Measurements from ENCODE around the gene AUP1. TPM values are rescaled to one million over a fixed set of nuclear protein-coding genes. Genes with fewer than 3 reads are reported as not detected.
"Not testable (repeated sequence)": the region's sequence is repeated elsewhere in the genome, so short reads cannot be mapped to it uniquely, and the experiment has no call there.

AUP1 gene
- total RNA-seq, 8 experiments from 2014 or later, result 43.1 to 121 (median 74.7) TPM

DNA sequence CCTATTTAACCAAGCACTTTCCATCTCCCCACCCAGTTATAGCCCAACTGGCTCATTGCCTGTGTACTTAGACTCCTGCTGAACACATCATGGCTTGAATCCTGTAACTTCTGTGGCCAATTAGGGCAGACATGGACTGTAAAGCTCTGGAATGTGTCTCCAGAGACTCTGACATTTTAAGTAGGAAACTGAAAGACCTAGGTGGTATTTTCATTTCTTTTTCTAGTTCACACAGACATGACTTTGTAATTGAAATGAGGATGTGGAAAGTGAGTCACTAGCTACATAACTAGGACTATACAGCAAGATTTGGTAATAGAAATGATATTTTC lies 37.2 kb upstream of the AUP1 start:
- H3K27ac ChIP-seq, result no peak overlapping the region
- no peak overlapping the region for H3K4me3 ChIP-seq
- ATAC-seq (replicated peaks in 6 of 8), result peak in 2 of 8 experiments; percentile 36 to 70
- no peaks in the 10 kb centered on the region for H3K4me1 ChIP-seq (replicated peaks in 1 of 2)
- in situ Hi-C loops (cut with MboI; ENCODE audit: low pct_unique_long_range_greater_than_20kb in 2 of 9, low sequenced_read_pairs in 9 of 9, unreplicated experiment in 9 of 9), result no loop called here

DNA sequence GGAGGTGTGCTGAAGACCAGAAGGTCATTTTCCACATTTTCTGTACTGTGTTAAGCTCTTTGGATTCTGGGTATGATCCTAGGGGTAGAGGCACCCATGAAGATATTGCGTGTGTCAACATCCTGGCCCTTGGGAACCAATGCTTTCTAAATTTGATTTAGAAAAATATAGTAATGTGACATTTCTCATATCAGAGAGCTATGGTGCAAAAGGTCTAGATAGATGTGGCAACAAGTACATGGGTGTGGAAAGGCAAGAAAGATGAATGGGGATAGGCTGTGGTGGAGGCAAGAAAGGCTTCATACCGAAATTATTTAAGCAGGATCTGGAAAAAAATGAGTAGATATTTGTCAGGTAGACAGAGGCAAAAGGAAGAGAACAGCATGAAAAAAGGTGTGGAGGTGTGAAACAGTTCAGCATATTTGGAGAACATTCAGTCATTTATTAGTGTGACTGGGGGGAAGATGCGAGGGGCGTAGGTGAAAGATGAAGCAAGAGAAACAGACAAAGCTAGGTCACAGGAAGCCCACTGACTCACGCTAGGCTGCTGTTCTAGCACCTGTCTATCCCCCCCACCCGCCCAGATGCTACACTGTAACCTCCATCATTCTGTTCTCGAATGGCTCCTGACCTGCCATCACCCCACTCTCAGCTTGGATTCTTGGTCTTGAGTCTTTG lies 36.7 kb upstream of the AUP1 start:
- WGBS, 10 experiments, result 45 to 90% (median 88%) methylated on average over 1 to 6 of the region's 7 CpGs; no CpG with 5 or more reads in 1 of the 10 experiments
- ATAC-seq (replicated peaks in 6 of 8), result no peak
- H3K4me3 ChIP-seq, result no peak overlapping the region
- H3K27ac ChIP-seq, result no peak overlapping the region
- in situ Hi-C loops (cut with MboI; ENCODE audit: low pct_unique_long_range_greater_than_20kb in 2 of 9, low sequenced_read_pairs in 9 of 9, unreplicated experiment in 9 of 9), result no loop called here
- H3K4me1 ChIP-seq (replicated peaks in 1 of 2), result no peaks in the 10 kb centered on the region

GRCh38 chr2:74564222-74564621 lies 34.7 kb upstream of the AUP1 start:
- H3K4me3 ChIP-seq, result no peak overlapping the region
- in situ Hi-C loops (cut with MboI; ENCODE audit: low pct_unique_long_range_greater_than_20kb in 2 of 9, low sequenced_read_pairs in 9 of 9, unreplicated experiment in 9 of 9), result no loop called here
- 10 to 85% (median 70%) methylated on average over 2 to 5 of the region's 5 CpGs; no CpG with 5 or more reads in 2 of the 10 experiments for WGBS, 10 experiments
- no peaks in the 10 kb centered on the region for H3K4me1 ChIP-seq (replicated peaks in 1 of 2)
- no peak overlapping the region for H3K27ac ChIP-seq
- no peak for ATAC-seq (replicated peaks in 6 of 8)

- WGBS, 10 experiments, result 50 to 85% (median 71%) methylated on average over 1 to 6 of the region's 7 CpGs; no CpG with 5 or more reads in 2 of the 10 experiments
- Histone ChIP-seq H3K27ac (no peak overlapping the region), H3K4me3 (no peak overlapping the region), H3K4me1 (replicated peaks in 1 of 2) (no peaks in the 10 kb centered on the region)
- no peak for ATAC-seq (replicated peaks in 6 of 8)
- in situ Hi-C loops (cut with MboI; ENCODE audit: low pct_unique_long_range_greater_than_20kb in 2 of 9, low sequenced_read_pairs in 9 of 9, unreplicated experiment in 9 of 9), result no loop called here
These were observed 32.7 kb upstream of the AUP1 start for GRCh38 chr2:74562126-74562775.

DNA sequence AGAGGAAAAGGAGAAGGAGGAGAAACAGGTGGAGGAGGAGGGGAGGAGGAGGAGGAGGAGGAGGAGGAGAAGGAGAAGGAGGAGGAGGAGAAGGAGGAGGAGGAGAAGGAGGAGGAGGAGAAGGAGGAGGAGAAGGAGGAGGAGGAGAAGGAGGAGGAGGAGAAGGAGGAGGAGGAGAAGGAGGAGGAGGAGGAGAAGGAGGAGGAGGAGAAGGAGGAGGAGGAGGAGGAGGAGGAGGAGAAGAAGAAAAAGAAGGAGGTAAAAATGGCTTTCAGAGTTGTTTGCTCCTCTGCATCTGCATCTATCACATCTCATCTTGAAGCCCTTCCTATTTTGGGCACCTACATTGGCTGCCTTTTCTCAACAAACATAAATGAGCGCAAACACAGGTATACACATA lies 31.5 kb upstream of the AUP1 start:
- H3K4me3 ChIP-seq; in situ Hi-C loops (cut with MboI; ENCODE audit: low pct_unique_long_range_greater_than_20kb in 2 of 9, low sequenced_read_pairs in 9 of 9, unreplicated experiment in 9 of 9); H3K4me1 ChIP-seq (replicated peaks in 1 of 2); H3K27ac ChIP-seq; ATAC-seq (replicated peaks in 6 of 8): not testable (repeated sequence)
- 100% methylated on average over 1 of the region's 1 CpG; no CpG with 5 or more reads in 8 of the 10 experiments for WGBS, 10 experiments

DNA sequence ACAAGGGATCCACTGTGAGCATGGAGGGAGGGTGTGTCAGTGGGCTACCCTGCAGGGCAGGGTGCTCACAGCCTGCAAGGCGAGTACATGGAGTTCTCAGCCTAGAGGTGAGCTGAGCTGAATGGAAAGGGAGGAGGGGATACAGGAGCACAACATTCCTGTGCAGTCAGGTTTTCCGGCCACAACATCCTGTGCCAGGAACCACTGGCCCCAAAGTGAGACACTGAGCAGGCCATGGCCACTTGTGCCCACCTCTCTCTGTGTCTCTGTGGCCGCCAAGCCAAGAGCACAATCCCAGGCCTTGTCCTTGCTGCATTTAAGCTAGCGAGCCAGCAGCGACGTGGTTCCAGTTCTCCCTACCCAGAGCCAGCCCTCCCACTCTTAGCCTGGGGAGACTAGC lies 31.1 kb upstream of the AUP1 start:
- 40 to 90% (median 61%) methylated on average over 1 to 2 of the region's 6 CpGs; no CpG with 5 or more reads in 6 of the 10 experiments for WGBS, 10 experiments
- no peak for ATAC-seq (replicated peaks in 6 of 8)
- in situ Hi-C loops (cut with MboI; ENCODE audit: low pct_unique_long_range_greater_than_20kb in 2 of 9, low sequenced_read_pairs in 9 of 9, unreplicated experiment in 9 of 9), result no loop called here
- Histone ChIP-seq H3K4me1 (replicated peaks in 1 of 2) (no peaks in the 10 kb centered on the region), H3K27ac (no peak overlapping the region), H3K4me3 (no peak overlapping the region)

DNA sequence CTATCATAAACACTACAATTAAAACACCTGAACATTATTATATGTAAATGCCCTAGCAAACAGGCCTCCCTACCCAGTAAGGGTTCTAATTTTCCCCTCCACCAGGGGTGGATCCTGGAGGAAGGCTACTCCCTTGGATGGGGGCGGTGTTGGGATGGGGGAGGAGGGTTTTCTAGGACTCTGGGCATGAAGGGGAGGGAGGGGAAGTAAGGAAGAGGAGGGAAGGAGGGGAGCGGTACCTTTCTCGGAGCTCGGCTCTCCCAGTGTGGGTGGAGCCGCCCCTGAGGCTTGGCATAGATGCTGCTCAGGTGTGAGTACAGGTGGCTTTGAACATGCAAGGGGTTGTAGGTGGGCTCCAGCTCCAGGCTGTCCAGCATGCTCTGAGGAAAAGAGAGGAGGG lies 30.4 kb upstream of the AUP1 start:
- in situ Hi-C loops (cut with MboI; ENCODE audit: low pct_unique_long_range_greater_than_20kb in 2 of 9, low sequenced_read_pairs in 9 of 9, unreplicated experiment in 9 of 9), result no loop called here
- Histone ChIP-seq H3K4me1 (replicated peaks in 1 of 2) (peaks cover 0 to 4% of the 10 kb centered on the region in 2 donors), H3K4me3 (no peak overlapping the region), H3K27ac (no peak overlapping the region)
- 0% methylated on average over 1 of the region's 5 CpGs; no CpG with 5 or more reads in 9 of the 10 experiments for whole genome bisulfite sequencing, 10 experiments
- no peak for ATAC-seq (replicated peaks in 6 of 8)

GRCh38 chr2:74558284-74559230 lies 29.1 kb upstream of the AUP1 start:
- WGBS, 10 experiments, result 0 to 89% (median 71%) methylated on average over 1 to 7 of the region's 7 CpGs; no CpG with 5 or more reads in 3 of the 10 experiments
- in situ Hi-C loops (cut with MboI; ENCODE audit: low pct_unique_long_range_greater_than_20kb in 2 of 9, low sequenced_read_pairs in 9 of 9, unreplicated experiment in 9 of 9), result no loop called here
- no peak for ATAC-seq (replicated peaks in 6 of 8)

DNA sequence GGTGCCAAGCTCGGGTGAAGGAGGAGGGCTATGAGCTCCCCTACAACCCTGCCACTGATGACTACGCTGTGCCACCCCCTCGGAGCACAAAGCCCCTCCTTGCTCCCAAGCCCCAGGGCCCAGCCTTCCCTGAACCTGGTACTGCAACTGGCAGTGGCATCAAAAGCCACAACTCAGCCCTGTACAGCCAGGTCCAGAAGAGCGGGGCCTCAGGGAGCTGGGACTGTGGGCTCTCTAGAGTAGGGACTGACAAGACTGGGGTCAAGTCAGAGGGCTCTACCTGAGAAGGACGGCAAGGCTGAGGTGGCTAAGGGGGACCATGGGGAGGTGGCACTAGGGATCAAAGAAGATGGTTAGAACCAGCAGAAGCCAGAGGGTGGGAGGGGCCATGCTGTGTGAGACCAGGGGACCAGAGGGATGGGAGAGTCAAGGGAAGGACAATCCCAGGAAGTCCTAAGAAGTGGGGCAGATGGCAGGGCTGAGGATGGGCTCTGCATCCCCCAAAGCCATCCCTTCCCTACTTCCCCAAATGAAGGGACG lies 27.4 kb upstream of the AUP1 start:
- Histone ChIP-seq H3K4me1 (replicated peaks in 1 of 2) (peaks cover 10 to 15% of the 10 kb centered on the region in 2 donors), H3K4me3 (no peak overlapping the region), H3K27ac (no peak overlapping the region)
- in situ Hi-C loops (cut with MboI; ENCODE audit: low pct_unique_long_range_greater_than_20kb in 2 of 9, low sequenced_read_pairs in 9 of 9, unreplicated experiment in 9 of 9), result no loop called here
- ATAC-seq (replicated peaks in 6 of 8), result no peak
- 80 to 85% (median 83%) methylated on average over 1 to 3 of the region's 6 CpGs; no CpG with 5 or more reads in 7 of the 10 experiments for WGBS, 10 experiments

More at GRCh38 chr2:74558284-74559230, 29.1 kb upstream of the AUP1 start:
- Histone ChIP-seq H3K27ac (no peak overlapping the region), H3K4me3 (no peak overlapping the region), H3K4me1 (replicated peaks in 1 of 2) (peaks cover 0 to 4% of the 10 kb centered on the region in 2 donors)

DNA sequence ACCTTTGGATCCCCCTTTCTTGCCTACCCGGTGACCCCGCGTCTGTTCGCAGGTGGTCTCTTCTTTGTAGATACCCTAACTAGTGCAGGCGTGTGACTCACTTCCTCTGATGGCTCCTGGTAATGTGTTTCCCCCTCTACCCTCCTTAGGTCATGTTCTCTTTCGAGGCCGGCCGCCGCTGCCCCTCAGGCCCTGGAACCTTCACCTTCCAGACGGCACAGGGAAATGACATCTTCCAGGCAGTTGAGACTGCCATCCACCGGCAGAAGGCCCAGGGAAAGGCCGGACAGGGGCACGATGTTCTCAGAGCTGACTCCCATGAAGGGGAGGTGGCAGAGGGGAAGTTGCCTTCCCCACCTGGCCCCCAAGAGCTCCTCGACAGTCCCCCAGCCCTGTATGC lies 26.7 kb upstream of the AUP1 start:
- H3K4me3 ChIP-seq, result no peak overlapping the region
- in situ Hi-C loops (cut with MboI; ENCODE audit: low pct_unique_long_range_greater_than_20kb in 2 of 9, low sequenced_read_pairs in 9 of 9, unreplicated experiment in 9 of 9), result no loop called here
- ATAC-seq (replicated peaks in 6 of 8), result no peak
- H3K4me1 ChIP-seq (replicated peaks in 1 of 2), result peaks cover 10 to 15% of the 10 kb centered on the region in 2 donors
- no peak overlapping the region for H3K27ac ChIP-seq
- 97% methylated on average over 5 of the region's 14 CpGs; no CpG with 5 or more reads in 9 of the 10 experiments for WGBS, 10 experiments

- in situ Hi-C loops (cut with MboI; ENCODE audit: low pct_unique_long_range_greater_than_20kb in 2 of 9, low sequenced_read_pairs in 9 of 9, unreplicated experiment in 9 of 9), result no loop called here
- Histone ChIP-seq H3K27ac (no peak overlapping the region), H3K4me1 (replicated peaks in 1 of 2) (peaks cover 10 to 15% of the 10 kb centered on the region in 2 donors), H3K4me3 (peak overlapping the region in 3 of 5 donors; percentile 61 to 87 (median 84))
- ATAC-seq (replicated peaks in 6 of 8), result no peak
- WGBS, 10 experiments, result 68 to 100% methylated on average over 1 to 7 of the region's 17 CpGs; no CpG with 5 or more reads in 8 of the 10 experiments
These were observed 26.2 kb upstream of the AUP1 start for GRCh38 chr2:74555610-74556103.

- H3K4me3 ChIP-seq, result peak overlapping the region; percentile 61 to 99 (median 85)
- in situ Hi-C loops (cut with MboI; ENCODE audit: low pct_unique_long_range_greater_than_20kb in 2 of 9, low sequenced_read_pairs in 9 of 9, unreplicated experiment in 9 of 9), result no loop called here
- H3K4me1 ChIP-seq (replicated peaks in 1 of 2), result peaks cover 10 to 15% of the 10 kb centered on the region in 2 donors
- 0 to 4% (median 1%) methylated on average over 5 to 18 of the region's 58 CpGs; no CpG with 5 or more reads in 5 of the 10 experiments for WGBS, 10 experiments
- peak; percentile 28 to 68 (median 33) for ATAC-seq (replicated peaks in 6 of 8)
- no peak overlapping the region for H3K27ac ChIP-seq
These were observed 25.5 kb upstream of the AUP1 start for GRCh38 chr2:74554820-74555531.
